Activated naive CD8-positive, alpha-beta T cell treated with anti-CD3 and anti-CD28 coated beads, Interleukin-2, amount 10 ng/mL, durations not matched to agents 7 days and 5 days (primary cell): ENCODE measurements around the gene FBN1. TPM values are rescaled to one million over a fixed set of nuclear protein-coding genes. Genes with fewer than 3 reads are reported as not detected.

Source experiments
- ATAC-seq: fragments of 150-1000 bp; cut with Tn5 transposase; one replicate; pipeline ENCODE4 v1.10.0; 2021; ENCODE audit warnings: low read depth, moderate library complexity
- POLR2A ChIA-PET: fragments of 350-600 bp; sonication (Branson Sonifier 250); formaldehyde crosslinking; loops from one replicate; lab custom pipeline; 2021; ENCODE audit warnings: antibody characterized with exemption; lab: Charles Lee
- DNase-seq: peaks from one replicate; pipeline ENCODE4 v3.0.0; 2021
- H3K27ac Mint-ChIP-seq: one replicate; pipeline ENCODE4 v1.8.0; 2022; ENCODE audit warnings: mild to moderate bottlenecking, mixed read lengths
- H3K27me3 Mint-ChIP-seq: one replicate; pipeline ENCODE4 v1.8.0; 2022; ENCODE audit warnings: mild to moderate bottlenecking, moderate library complexity, mixed read lengths
- H3K36me3 Mint-ChIP-seq: one replicate; pipeline ENCODE4 v1.8.0; 2021; ENCODE audit warnings: mild to moderate bottlenecking, mixed read lengths
- H3K4me1 Mint-ChIP-seq: one replicate; pipeline ENCODE4 v1.8.0; 2021; ENCODE audit warnings: mixed read lengths
- H3K4me3 Mint-ChIP-seq: one replicate; pipeline ENCODE4 v1.8.0; 2022; ENCODE audit warnings: mild to moderate bottlenecking, moderate library complexity, mixed read lengths
- H3K9me3 Mint-ChIP-seq: one replicate; pipeline ENCODE4 v1.8.0; 2021; ENCODE audit warnings: mixed read lengths
- total RNA-seq, 2 experiments: library from RNA; stranded (reverse); gene quantifications; one replicate each; pipeline ENCODE4 v1.2.3, GENCODE V29; 2021

FBN1 gene
- total RNA-seq, 2 experiments from 2014 or later = 0.43 to 0.75 TPM

- no peak for ATAC-seq
- no peak overlapping the region for H3K27ac Mint-ChIP-seq
- DNase-seq = no peak
- no peak overlapping the region for H3K4me3 Mint-ChIP-seq
- POLR2A ChIA-PET = no interaction called here
- H3K9me3 Mint-ChIP-seq = no peaks in the 10 kb centered on the region
- H3K36me3 Mint-ChIP-seq = no peaks in the 10 kb centered on the region
- H3K4me1 Mint-ChIP-seq = no peaks in the 10 kb centered on the region
- peaks cover 7% of the 10 kb centered on the region for H3K27me3 Mint-ChIP-seq
These were observed 66.5 kb downstream of the FBN1 start for GRCh38 chr15:48578965-48579364.

- DNase-seq = no peak
- POLR2A ChIA-PET = no interaction called here
- H3K9me3 Mint-ChIP-seq = no peaks in the 10 kb centered on the region
- peaks cover 12% of the 10 kb centered on the region for H3K27me3 Mint-ChIP-seq
- H3K36me3 Mint-ChIP-seq = no peaks in the 10 kb centered on the region
- no peak overlapping the region for H3K27ac Mint-ChIP-seq
- ATAC-seq = no peak
- no peak overlapping the region for H3K4me3 Mint-ChIP-seq
- H3K4me1 Mint-ChIP-seq = no peaks in the 10 kb centered on the region
These were observed 68.0 kb downstream of the FBN1 start for GRCh38 chr15:48577469-48577868.

- H3K27ac Mint-ChIP-seq = no peak overlapping the region
- H3K4me3 Mint-ChIP-seq = no peak overlapping the region
- POLR2A ChIA-PET = no interaction called here
- no peaks in the 10 kb centered on the region for H3K9me3 Mint-ChIP-seq
- DNase-seq (no peak), ATAC-seq (no peak)
- H3K27me3 Mint-ChIP-seq = peaks cover 7% of the 10 kb centered on the region
- no peaks in the 10 kb centered on the region for H3K4me1 Mint-ChIP-seq
- H3K36me3 Mint-ChIP-seq = no peaks in the 10 kb centered on the region
These were observed 71.3 kb downstream of the FBN1 start for GRCh38 chr15:48574187-48574586.

GRCh38 chr15:48573780-48574179 lies 71.7 kb downstream of the FBN1 start:
- Mint-ChIP-seq H3K36me3 (no peaks in the 10 kb centered on the region), H3K27me3 (peaks cover 5% of the 10 kb centered on the region), H3K27ac (no peak overlapping the region), H3K4me3 (no peak overlapping the region), H3K4me1 (no peaks in the 10 kb centered on the region), H3K9me3 (no peaks in the 10 kb centered on the region)
- no peak for ATAC-seq
- POLR2A ChIA-PET = no interaction called here
- DNase-seq = no peak

GRCh38 chr15:48572823-48573222 lies 72.7 kb downstream of the FBN1 start:
- POLR2A ChIA-PET = no interaction called here
- Mint-ChIP-seq H3K36me3 (no peaks in the 10 kb centered on the region), H3K4me3 (no peak overlapping the region), H3K4me1 (no peaks in the 10 kb centered on the region), H3K9me3 (no peaks in the 10 kb centered on the region), H3K27me3 (peaks cover 10% of the 10 kb centered on the region), H3K27ac (no peak overlapping the region)
- ATAC-seq (no peak), DNase-seq (no peak)

- DNase-seq (no peak), ATAC-seq (no peak)
- no peaks in the 10 kb centered on the region for H3K9me3 Mint-ChIP-seq
- no peak overlapping the region for H3K27ac Mint-ChIP-seq
- no peaks in the 10 kb centered on the region for H3K36me3 Mint-ChIP-seq
- H3K27me3 Mint-ChIP-seq = peaks cover 10% of the 10 kb centered on the region
- no peaks in the 10 kb centered on the region for H3K4me1 Mint-ChIP-seq
- POLR2A ChIA-PET = no interaction called here
- H3K4me3 Mint-ChIP-seq = no peak overlapping the region
These were observed 74.0 kb downstream of the FBN1 start for GRCh38 chr15:48571510-48571909.

- no peaks in the 10 kb centered on the region for H3K36me3 Mint-ChIP-seq
- no peak overlapping the region for H3K4me3 Mint-ChIP-seq
- no peak overlapping the region for H3K27ac Mint-ChIP-seq
- H3K9me3 Mint-ChIP-seq = no peaks in the 10 kb centered on the region
- no peaks in the 10 kb centered on the region for H3K4me1 Mint-ChIP-seq
- H3K27me3 Mint-ChIP-seq = peaks cover 12% of the 10 kb centered on the region
- no peak for ATAC-seq
- no peak for DNase-seq
- POLR2A ChIA-PET = no interaction called here
These were observed 74.7 kb downstream of the FBN1 start for GRCh38 chr15:48570822-48571221.

GRCh38 chr15:48569591-48570302 lies 75.8 kb downstream of the FBN1 start:
- no peak for ATAC-seq
- Mint-ChIP-seq H3K4me1 (no peaks in the 10 kb centered on the region), H3K27me3 (peaks cover 12% of the 10 kb centered on the region), H3K9me3 (no peaks in the 10 kb centered on the region), H3K27ac (no peak overlapping the region), H3K36me3 (no peaks in the 10 kb centered on the region), H3K4me3 (no peak overlapping the region)
- POLR2A ChIA-PET = no interaction called here
- DNase-seq = no peak

GRCh38 chr15:48566668-48567067 lies 78.8 kb downstream of the FBN1 start:
- DNase-seq (no peak), ATAC-seq (no peak)
- no peak overlapping the region for H3K4me3 Mint-ChIP-seq
- no peak overlapping the region for H3K27ac Mint-ChIP-seq
- no peaks in the 10 kb centered on the region for H3K4me1 Mint-ChIP-seq
- H3K27me3 Mint-ChIP-seq = peaks cover 13% of the 10 kb centered on the region
- POLR2A ChIA-PET = no interaction called here
- no peaks in the 10 kb centered on the region for H3K9me3 Mint-ChIP-seq
- no peaks in the 10 kb centered on the region for H3K36me3 Mint-ChIP-seq

- Mint-ChIP-seq H3K9me3 (no peaks in the 10 kb centered on the region), H3K4me1 (no peaks in the 10 kb centered on the region)
- POLR2A ChIA-PET = no interaction called here
These were observed 79.7 kb downstream of the FBN1 start for GRCh38 chr15:48565560-48566482.

GRCh38 chr15:48564690-48565089 lies 80.8 kb downstream of the FBN1 start:
- POLR2A ChIA-PET = no interaction called here
- DNase-seq (no peak), ATAC-seq (no peak)
- Mint-ChIP-seq H3K27ac (no peak overlapping the region), H3K36me3 (no peaks in the 10 kb centered on the region), H3K9me3 (no peaks in the 10 kb centered on the region), H3K27me3 (peaks cover 14% of the 10 kb centered on the region), H3K4me3 (no peak overlapping the region), H3K4me1 (no peaks in the 10 kb centered on the region)

More at GRCh38 chr15:48565560-48566482, 79.7 kb downstream of the FBN1 start:
- no peaks in the 10 kb centered on the region for H3K36me3 Mint-ChIP-seq
- H3K4me3 Mint-ChIP-seq = no peak overlapping the region
- H3K27ac Mint-ChIP-seq = no peak overlapping the region
- peaks cover 14% of the 10 kb centered on the region for H3K27me3 Mint-ChIP-seq
- no peak for ATAC-seq
- DNase-seq = no peak

GRCh38 chr15:48563934-48564333 lies 81.6 kb downstream of the FBN1 start:
- no peaks in the 10 kb centered on the region for H3K4me1 Mint-ChIP-seq
- no peak overlapping the region for H3K27ac Mint-ChIP-seq
- POLR2A ChIA-PET = no interaction called here
- no peaks in the 10 kb centered on the region for H3K9me3 Mint-ChIP-seq
- ATAC-seq (no peak), DNase-seq (no peak)
- no peaks in the 10 kb centered on the region for H3K36me3 Mint-ChIP-seq
- H3K4me3 Mint-ChIP-seq = no peak overlapping the region
- H3K27me3 Mint-ChIP-seq = peaks cover 14% of the 10 kb centered on the region

- H3K4me3 Mint-ChIP-seq = no peak overlapping the region
- no peak overlapping the region for H3K27ac Mint-ChIP-seq
- peaks cover 11% of the 10 kb centered on the region for H3K27me3 Mint-ChIP-seq
- DNase-seq (no peak), ATAC-seq (no peak)
- no peaks in the 10 kb centered on the region for H3K36me3 Mint-ChIP-seq
- no peaks in the 10 kb centered on the region for H3K9me3 Mint-ChIP-seq
- H3K4me1 Mint-ChIP-seq = no peaks in the 10 kb centered on the region
- POLR2A ChIA-PET = no interaction called here
These were observed 85.0 kb downstream of the FBN1 start for GRCh38 chr15:48560321-48561051.
